DMS53 treated with DMSO at 0.1 percent for 48 hours (cell line): ENCODE data around the gene NNAT.

Experiments
- DNase-seq: peaks from one replicate; lab custom pipeline; 2025; ENCODE audit not compliant: unreplicated experiment; lab: John Stamatoyannopoulos, UW

The NNAT gene

GRCh38 chr20:37501940-37502339, 19.1 kb upstream of the NNAT start:
- DNase-seq: peak; percentile 69

- DNase-seq: no peak
Measured at GRCh38 chr20:37502654-37503053, 18.4 kb upstream of the NNAT start.

DNA sequence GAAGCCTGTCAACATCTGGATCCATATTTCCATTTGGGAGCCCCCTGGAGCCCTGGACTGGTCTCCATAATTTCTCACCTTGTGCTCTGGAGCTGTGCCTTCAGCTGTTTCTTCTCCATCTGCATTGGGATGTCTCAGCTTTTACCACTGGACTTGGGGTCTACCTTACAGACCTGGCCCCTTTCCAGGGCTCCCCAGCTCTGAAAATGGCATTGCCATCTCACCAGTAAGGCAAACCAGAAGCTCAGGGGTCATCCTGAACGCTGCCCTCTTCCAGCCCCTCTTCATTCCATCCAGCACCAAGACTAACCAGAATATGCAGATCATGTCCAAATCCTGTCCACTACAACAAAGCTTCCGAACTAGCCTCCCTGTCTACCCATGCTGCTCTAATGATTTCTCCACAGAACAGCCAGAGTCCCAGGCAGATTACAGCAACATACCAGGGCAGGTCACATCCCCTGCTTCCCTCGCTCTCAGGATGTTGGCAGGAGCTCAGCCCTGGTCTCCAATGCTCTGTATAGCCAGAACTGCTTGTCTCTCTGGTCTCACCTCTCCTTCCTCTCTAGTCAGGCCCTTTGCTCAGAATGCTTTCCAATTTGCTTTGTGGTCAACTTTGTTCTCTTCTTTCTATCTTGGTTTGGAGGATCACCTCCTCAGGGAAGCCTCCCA, 17.7 kb upstream of the NNAT start:
- no peak for DNase-seq

GRCh38 chr20:37504404-37505096, 16.5 kb upstream of the NNAT start:
- peak; percentile 23 for DNase-seq

- DNase-seq: no peak
Measured at GRCh38 chr20:37505263-37506151, 15.5 kb upstream of the NNAT start.

- no peak for DNase-seq
Measured at GRCh38 chr20:37506152-37506725, 14.8 kb upstream of the NNAT start.

DNA sequence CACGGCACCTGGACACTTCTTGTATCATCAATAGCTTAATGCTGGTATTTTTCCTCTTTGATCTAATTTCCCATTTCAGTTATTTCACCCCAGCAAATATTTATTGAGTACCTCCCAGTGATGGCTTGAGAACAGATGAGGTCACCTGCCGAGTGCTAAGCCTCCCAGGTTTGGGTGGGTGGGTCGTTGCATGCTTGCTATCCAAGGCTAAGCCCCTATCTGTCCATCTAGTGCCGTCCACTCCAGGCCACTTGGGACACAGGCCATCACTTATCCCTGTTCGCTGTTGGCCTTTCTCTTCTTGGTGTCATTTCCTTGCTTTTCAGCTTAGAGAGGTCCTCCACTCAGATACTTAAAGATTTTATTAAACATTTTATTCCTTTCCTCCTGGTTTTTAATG, 10.8 kb upstream of the NNAT start:
- no peak for DNase-seq

- no peak for DNase-seq
Measured at GRCh38 chr20:37511610-37512275, 9.3 kb upstream of the NNAT start.

- no peak for DNase-seq
Measured at GRCh38 chr20:37513779-37514359, 7.2 kb upstream of the NNAT start.

DNA sequence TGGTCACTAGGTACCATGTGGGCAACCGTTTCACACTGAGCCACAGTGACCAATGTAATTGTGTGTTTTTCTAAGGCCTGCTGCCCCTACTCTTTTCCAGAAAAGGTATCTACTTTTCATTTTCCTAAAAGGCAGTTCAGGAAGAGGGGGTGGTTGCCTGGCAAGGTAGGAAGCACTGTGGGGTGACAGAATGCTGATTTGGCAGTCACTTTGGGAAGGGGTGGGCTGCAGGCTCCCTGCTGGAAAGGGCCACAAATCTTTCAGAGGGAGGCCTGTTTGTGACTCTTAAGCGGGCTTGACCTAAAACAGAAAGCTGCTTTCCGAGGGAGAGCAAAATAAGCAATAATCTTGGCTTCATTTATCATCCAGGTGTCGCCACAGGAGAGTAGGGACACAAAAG, 5.2 kb upstream of the NNAT start:
- DNase-seq: no peak

DNA sequence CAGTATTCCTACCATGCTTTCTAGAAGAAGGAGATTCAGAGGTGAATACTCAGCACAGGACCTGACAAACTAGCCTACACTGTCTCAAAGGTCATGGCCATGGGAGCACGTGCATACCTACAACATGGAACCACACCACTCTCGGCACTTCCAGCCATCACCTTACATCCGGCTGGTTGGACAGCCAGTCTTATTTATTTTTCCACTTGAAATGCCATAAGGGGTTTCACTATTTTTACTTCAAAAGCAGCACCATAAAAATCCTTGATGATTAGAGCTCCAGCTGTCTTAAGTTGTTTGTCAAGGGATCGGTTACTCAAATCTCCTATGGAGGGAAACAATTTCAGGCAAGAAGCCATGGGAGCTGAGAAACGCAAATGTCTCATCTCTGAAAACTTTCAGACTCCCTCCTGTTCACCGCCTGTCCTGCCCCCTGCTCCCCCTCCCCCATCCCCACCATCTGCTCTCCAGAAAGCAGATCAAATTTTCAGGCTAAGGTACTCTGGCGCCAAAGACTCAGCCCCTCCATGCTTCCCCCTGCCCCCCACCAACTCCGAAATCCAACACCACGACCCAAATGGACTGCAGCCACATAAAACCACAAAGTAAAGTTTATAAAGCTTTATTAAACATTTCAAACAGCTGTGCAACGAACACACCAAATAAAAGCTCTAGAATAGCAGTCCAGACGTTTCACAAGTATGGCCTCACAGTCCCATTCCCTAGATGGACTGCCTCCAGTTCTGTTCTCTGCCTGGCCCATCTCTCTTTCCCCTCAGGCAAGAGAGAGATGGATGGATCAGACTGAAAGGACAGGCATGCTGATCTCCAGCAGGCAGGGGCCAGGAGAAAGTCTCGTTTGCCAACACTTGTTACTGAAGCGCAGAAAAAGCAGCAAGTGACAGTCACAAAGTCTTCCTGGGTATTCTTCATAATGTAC, 4.0 kb upstream of the NNAT start:
- peak; percentile 60 for DNase-seq

DNA sequence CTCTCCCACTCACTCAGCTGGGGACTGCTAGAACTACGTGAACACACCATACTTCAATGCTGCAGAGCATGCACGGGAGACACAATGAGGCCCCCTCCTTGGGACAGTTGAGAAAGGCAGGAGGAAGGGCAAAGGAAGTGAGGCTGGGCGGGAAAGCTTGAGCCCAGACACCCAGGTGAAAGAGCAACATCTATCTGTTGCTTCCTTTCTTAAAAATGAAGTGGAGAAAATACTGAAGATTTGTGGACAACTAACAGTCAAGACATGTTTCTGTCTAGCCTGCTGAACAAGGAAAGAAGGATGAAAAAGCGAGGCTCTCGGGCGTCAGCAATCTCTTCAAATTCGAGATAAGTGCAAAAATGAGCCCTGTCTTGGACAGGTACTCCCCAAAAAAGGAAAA, 3.0 kb upstream of the NNAT start:
- DNase-seq: no peak

GRCh38 chr20:37518606-37519507, 2.2 kb upstream of the NNAT start:
- DNase-seq: peak; percentile 77

DNA sequence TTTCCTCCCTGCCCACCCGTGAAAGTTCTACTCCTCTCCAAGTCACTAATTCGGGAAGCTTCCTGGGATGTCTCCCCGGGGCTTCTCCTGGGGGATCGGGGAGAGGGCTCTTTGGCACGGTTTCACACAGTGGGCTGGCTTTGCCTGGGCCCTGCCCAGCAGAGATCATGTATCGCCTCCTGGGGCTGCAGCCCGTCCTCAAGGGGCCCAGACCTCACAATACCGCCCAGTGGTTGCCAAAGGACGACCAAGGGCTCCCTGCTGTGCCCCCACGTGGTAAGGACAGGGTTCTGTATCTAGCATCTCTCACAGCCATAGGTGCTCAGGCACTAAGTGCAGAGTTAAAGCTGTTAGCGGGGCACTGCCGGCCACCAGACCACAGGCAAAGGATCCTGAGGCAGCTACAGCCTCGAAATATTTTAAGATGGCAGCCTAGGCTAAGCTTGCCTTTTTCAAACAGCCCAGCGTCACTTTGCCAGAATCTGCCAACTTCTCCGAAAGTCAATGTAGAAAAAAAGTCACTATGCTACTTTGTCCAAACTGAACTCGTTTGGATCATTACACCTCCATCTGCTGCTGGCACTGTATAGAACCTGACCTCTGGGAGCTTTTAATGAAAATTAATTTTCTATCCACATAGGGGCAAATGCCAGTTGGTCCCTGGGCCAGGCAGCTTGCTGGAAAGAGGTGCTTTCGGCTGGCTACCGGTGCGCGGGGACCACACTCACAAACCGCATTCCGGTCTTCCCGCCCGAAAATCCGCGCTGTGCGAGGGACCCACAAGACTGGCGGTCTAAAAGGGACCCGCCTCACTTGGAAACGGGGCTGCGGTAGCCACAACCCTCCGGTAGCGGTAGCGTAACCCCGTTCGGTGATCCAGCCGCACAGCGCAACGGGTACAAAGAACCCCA, 1.3 kb upstream of the NNAT start:
- DNase-seq: peak; percentile 58

- no peak for DNase-seq
Measured at GRCh38 chr20:37520419-37520955, 563 bp upstream of the NNAT start.

GRCh38 chr20:37522260-37523011, 1.4 kb downstream of the NNAT start:
- no peak for DNase-seq
